ENCODE data around the gene DAPL1. TPM values are rescaled to one million over a fixed set of nuclear protein-coding genes. Genes with fewer than 3 reads are reported as not detected.

The DAPL1 gene
- total RNA-seq, 1 experiment from 2014 or later: not detected

- Mint-ChIP-seq H3K27ac (ENCODE audit: low read depth, unreplicated experiment) (peak overlapping the region; percentile 81), H3K27me3 (ENCODE audit: insufficient read depth, unreplicated experiment) (no peaks in the 10 kb centered on the region), H3K4me3 (ENCODE audit: unreplicated experiment) (peak overlapping the region; percentile 54), H3K4me1 (ENCODE audit: insufficient read depth, unreplicated experiment) (peaks cover 7% of the 10 kb centered on the region), H3K36me3 (ENCODE audit: insufficient read depth, unreplicated experiment) (no peaks in the 10 kb centered on the region), H3K9me3 (ENCODE audit: unreplicated experiment) (no peaks in the 10 kb centered on the region)
- BruUV-seq (replicated peaks): no TSS peak
- intact Hi-C loops (cut with micrococcal nuclease): no loop called here
- CTCF ChIA-PET: interaction anchor here (0.8 to 5.1 kb wide), 13 partner anchors 8 to 751 kb away, joined by 3 to 40 read pairs (median 4); no protein-coding TSS in a partner anchor
- TF ChIP-seq CTCF (IDR thresholded peaks at IDR 0.05; ENCODE audit: unreplicated experiment): no peak
- POLR2A ChIA-PET: interaction anchor here (0.6 to 1.8 kb wide), 8 partner anchors 9 to 887 kb away, joined by 3 to 6 read pairs (median 4); no protein-coding TSS in a partner anchor
- DNase-seq (ENCODE audit: unreplicated experiment): peak; percentile 91
Observed at GRCh38 chr2:158761621-158762020, 33.5 kb upstream of the DAPL1 start.

- H3K36me3 Mint-ChIP-seq (ENCODE audit: insufficient read depth, unreplicated experiment): no peaks in the 10 kb centered on the region
- TF ChIP-seq CTCF (IDR thresholded peaks at IDR 0.05; ENCODE audit: unreplicated experiment): no peak
- H3K9me3 Mint-ChIP-seq (ENCODE audit: unreplicated experiment): peaks cover 3% of the 10 kb centered on the region
- peaks cover 7% of the 10 kb centered on the region for H3K4me1 Mint-ChIP-seq (ENCODE audit: insufficient read depth, unreplicated experiment)
- POLR2A ChIA-PET: interaction anchor here (0.8 to 1.8 kb wide), 6 partner anchors 15 to 132 kb away, joined by 3 to 6 read pairs (median 4); no protein-coding TSS in a partner anchor
- intact Hi-C loops (cut with micrococcal nuclease): no loop called here
- CTCF ChIA-PET: interaction anchor here (0.6 to 5.1 kb wide), 7 partner anchors 9 to 1270 kb away, joined by 3 to 40 read pairs (median 7); no protein-coding TSS in a partner anchor
- DNase-seq (ENCODE audit: unreplicated experiment): no peak
- no peak overlapping the region for H3K4me3 Mint-ChIP-seq (ENCODE audit: unreplicated experiment)
- no TSS peak for BruUV-seq (replicated peaks)
- peak overlapping the region; percentile 81 for H3K27ac Mint-ChIP-seq (ENCODE audit: low read depth, unreplicated experiment)
- H3K27me3 Mint-ChIP-seq (ENCODE audit: insufficient read depth, unreplicated experiment): no peaks in the 10 kb centered on the region
Observed at GRCh38 chr2:158762336-158762735, 32.8 kb upstream of the DAPL1 start.

- BruUV-seq (replicated peaks): no TSS peak
- CTCF ChIA-PET: interaction anchor here (0.6 to 1.5 kb wide), 4 partner anchors 13 to 257 kb away, joined by 3 to 8 read pairs (median 4); no protein-coding TSS in a partner anchor
- POLR2A ChIA-PET: interaction anchor here (1.2 kb wide), 1 partner anchor 25 kb away, joined by 3 read pairs; no protein-coding TSS in a partner anchor
Observed at GRCh38 chr2:158766524-158766923, 28.6 kb upstream of the DAPL1 start.

More at GRCh38 chr2:158766524-158766923, 28.6 kb upstream of the DAPL1 start:
- intact Hi-C loops (cut with micrococcal nuclease): no loop called here
- Mint-ChIP-seq H3K27ac (ENCODE audit: low read depth, unreplicated experiment) (no peak overlapping the region), H3K27me3 (ENCODE audit: insufficient read depth, unreplicated experiment) (no peaks in the 10 kb centered on the region), H3K9me3 (ENCODE audit: unreplicated experiment) (peaks cover 4% of the 10 kb centered on the region), H3K4me1 (ENCODE audit: insufficient read depth, unreplicated experiment) (peaks cover 4% of the 10 kb centered on the region), H3K4me3 (ENCODE audit: unreplicated experiment) (no peak overlapping the region), H3K36me3 (ENCODE audit: insufficient read depth, unreplicated experiment) (no peaks in the 10 kb centered on the region)
- no peak for TF ChIP-seq CTCF (IDR thresholded peaks at IDR 0.05; ENCODE audit: unreplicated experiment)
- DNase-seq (ENCODE audit: unreplicated experiment): no peak
